ENCODE measurements around the gene KRTAP10-7. TPM values are rescaled to one million over a fixed set of nuclear protein-coding genes. Genes with fewer than 3 reads are reported as not detected.
"Not testable (repeated sequence)": the region's sequence is repeated elsewhere in the genome, so short reads cannot be mapped to it uniquely, and the experiment has no call there.

Gene KRTAP10-7
- total RNA-seq, 1 experiment from 2014 or later = not detected

DNA sequence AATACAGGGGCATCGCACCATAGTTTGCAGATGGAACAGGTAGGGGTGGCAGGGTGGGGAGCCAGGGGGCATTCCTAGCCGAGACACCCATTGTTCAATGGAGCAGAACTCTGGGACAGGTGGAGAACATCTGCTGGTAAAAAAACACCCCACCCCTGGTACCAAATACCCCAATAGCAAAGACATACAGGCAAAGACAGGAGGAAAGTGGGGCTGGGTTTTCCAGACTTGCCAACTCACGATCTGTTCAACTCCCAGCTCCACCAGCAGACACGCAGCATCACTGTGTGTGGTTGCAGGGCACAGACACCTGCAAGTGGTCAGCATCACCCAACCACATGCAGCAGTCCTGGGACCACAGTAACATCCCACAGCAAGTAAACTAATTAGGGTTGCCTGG, 11.2 kb downstream of the KRTAP10-7 start:
- DNase-seq (ENCODE audit: low read depth) = no peak

DNA sequence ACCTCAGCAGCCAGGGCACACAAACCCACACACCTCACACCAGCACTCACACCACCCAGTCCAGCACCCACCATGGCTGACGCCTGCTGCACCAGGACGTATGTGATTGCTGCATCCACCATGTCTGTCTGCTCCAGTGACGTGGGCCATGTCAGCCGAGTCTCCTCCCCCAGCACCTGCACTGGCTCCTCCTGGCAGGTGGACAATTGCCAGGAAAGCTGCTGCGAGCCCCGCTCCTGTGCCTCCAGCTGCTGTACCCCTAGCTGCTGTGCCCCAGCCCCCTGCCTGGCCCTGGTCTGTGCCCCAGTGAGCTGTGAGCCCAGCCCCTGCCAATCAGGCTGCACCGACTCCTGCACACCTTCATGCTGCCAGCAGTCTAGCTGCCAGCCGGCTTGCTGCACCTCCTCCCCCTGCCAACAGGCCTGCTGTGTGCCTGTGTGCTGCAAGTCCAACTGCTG, 11.7 kb downstream of the KRTAP10-7 start, which contains the start of gene KRTAP10-8:
TSS of gene KRTAP10-8 (plus strand) at position 51 of the 458 bp plus-strand sequence. CDS start at position 73, 22 bp downstream.
- DNase-seq (ENCODE audit: low read depth) = no peak

DNA sequence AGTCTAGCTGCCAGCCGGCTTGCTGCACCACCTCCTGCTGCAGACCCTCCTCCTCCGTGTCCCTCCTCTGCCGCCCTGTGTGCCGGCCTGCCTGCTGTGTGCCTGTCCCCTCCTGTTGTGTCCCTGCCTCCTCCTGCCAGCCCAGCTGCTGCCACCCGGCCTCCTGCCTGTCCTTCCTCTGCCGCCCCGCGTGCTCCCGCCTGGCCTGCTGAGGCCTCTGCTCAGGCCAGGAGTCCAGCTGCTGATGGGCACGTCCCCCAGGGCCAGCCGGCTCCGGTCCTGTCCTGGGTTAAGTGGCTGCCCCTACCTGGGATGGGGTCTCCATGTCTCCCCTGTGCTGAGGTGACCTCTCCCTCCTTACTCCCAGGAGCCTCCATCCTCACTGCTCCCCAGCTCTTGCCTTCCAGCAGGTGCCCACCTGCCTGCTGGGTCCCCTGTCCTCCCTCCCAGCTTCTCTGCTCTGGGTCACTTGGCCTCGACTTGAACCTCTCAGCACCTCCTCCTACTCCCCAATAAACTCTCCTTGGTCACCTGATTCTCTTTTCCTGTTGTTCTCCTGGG, 12.4 kb downstream of the KRTAP10-7 start:
- no peak for DNase-seq (ENCODE audit: low read depth)

DNA sequence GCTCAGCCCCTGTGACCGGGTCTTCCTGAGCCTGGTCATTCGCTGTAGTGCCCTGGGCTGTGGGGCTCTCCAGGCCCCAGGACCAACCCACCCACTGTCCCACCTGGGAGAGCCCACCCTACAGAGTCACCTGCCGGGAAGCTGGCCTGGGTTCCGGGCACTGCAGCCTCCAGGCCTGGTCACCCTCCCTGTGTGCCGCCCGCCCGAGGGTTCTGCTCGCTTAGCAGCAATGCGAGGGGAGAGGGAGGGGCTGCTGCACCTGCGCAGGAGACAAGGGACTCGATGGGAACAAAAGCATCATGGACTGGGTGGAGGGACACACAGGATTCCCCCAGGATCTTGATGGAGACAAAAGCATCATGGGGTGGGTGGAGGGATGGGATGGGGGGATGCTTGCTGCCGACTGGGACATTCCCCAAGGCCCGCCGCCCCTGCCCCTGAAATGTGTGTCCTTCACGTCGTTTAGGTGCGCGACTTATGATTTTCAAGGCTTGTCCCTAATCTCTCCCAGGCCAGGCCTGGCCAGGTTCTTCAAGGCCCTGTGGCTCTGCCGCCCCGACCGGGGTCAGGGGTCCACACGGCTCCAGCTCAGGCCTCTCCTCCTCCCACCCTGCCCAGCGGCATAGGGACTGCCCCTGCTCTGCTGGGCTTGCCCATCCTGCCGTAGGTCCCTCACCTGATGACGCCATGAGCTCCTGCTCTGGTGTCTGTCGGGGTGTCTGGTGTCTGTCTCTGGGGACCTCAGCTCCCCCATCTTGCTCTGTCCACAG, 13.2 kb downstream of the KRTAP10-7 start:
- DNase-seq (ENCODE audit: low read depth) = no peak

DNA sequence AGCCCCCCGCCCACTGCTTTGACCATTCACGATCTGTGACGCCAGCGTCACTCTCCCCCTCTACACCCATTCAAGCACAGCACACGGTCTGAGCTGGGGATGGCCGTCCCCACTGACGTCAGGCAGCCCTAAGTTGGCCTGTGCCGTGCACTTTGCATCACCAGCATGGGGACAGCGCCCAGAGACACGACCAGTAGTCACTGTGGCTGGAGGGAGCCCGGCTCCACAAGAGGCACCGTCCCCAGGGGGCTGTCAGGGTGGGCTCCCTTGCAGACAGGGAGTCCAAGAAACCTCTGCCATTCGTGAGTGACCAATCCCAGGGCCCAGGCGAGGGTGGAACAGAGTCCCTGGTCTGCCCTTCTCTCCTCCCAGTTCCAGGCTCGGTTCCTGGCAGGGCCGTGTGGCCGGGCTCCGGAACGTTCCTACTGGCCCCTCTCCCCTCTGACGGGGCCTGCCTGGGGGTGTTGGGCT, 13.8 kb downstream of the KRTAP10-7 start:
- no peak for DNase-seq (ENCODE audit: low read depth)

DNA sequence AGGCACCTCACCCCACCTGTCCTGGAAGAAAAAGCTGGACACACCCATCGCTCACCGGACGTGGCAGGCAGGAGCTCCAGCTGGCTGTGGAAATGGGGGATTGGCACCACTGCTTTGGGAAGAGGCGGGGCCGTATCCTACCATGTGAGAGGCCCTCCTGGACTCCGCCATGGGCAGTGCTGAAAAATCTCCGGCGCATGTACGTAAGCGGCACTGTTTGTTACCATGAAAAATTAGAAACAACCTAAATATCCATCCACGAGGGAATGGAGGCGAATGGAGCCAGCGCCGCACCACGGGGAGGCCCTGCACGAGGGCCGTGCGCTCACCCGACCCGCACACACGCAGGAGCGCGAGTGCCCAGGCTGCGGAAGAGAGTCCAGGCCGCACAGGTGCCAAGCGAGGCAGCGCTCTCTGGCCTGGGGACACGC, 14.6 kb downstream of the KRTAP10-7 start:
- DNase-seq (ENCODE audit: low read depth) = no peak

DNA sequence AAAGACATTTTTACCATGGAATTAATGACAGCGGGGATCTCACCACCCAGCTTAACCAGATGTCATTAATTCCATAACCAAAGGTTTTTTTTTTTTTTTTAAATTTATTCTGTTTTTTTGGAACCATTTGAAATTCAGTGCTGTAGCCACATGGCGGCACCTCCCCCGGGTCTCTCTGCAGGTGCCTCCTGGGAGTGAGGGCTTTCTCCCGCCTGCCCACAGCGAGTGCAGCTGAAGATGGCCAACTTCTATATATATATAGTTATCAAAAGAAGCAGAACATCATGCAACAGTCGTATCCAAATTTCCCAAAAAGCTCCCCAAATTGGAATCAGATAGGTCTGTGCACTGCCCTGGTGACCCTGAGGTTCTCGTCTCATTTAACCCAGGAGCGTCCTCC, 15.1 kb downstream of the KRTAP10-7 start:
- DNase-seq (ENCODE audit: low read depth) = no peak

DNA sequence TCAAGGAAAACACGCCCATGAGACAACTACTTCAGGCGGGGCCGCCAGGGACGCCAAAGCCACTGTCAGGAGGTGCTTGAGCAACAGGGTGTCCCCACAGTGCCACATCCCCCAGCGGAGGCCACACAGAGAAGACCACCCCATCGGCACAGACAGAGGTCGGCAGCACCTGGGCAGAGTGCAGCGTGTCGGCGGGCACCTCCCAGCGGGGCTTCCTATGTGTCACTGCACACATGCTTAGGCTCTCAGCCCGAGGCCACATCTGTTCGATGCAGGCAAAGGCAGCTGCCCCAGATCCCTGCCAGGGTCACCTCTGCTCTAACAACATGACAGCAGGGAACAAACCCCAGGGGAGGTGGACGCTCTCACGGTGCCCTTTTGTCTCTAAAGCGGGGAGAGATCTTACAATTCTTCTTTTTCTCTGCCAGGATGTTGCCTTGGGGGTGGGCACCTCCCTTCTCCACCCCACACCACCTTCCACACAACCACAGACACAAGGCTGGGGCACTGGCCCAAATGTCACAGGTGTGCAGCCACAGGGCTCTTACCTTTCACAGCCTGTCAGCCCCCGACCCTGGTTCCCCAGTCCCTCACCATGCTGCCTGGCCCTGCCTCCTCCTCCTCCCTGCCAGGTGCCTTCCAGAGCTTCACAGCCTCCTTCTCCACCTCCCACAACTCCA, 15.7 kb downstream of the KRTAP10-7 start:
- DNase-seq (ENCODE audit: low read depth) = no peak

DNA sequence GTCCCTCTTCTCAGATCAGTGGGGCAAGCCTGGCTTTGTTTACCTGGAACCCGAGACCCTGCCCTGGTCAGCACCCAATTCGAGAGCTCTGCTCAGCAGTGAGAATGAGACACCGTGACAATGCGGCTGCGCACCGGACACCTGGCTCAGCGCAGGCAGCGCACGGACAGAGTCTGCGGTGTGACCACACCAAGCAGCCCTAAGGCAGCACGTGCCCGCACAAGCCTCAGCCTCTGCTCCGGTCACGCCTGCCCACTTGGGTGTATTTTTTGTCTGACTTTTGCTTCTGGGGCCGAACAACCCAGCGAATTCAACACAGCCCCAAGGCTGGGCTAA, 16.2 kb downstream of the KRTAP10-7 start:
- no peak for DNase-seq (ENCODE audit: low read depth)

DNA sequence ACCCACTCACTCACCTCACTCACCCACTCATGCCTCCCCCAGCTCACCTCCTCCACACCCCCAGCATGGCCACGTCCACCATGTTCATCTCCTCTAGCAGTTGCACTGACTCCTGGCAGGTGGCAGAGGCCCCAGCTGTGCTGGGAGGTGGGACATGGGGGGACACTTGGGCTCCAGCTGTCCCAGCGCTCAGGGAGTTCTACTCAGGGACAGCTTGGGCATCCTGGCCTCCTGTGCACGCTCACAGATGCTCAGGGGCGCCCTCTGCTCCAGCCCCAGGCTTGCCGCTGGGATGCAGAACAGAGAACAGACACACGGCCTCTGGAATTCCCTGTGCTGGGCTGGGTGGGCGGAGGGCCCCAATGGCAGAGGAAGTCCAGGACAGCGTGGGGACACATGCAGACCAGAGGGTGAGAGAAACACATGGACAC, 16.7 kb downstream of the KRTAP10-7 start:
- DNase-seq (ENCODE audit: low read depth) = no peak

DNA sequence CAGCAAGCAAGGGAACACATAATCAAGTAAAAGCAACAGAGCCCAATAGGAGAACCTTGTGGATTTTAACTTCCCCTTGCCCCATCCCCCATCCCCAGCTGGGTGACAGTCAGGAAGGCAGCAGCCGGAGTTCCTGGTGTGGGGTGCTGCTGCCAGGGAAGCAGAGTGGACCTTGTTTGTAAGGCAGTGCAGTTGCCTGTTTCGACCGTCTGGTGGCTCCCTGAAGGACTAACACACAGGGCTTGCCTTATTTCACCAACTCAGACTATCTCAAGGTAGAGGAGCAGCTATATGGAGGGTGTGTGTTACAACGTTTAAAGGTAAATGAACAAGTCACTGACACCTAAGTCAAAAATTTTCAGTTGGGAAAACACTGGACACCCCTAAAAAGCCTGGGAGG, 18.1 kb downstream of the KRTAP10-7 start:
- no peak for DNase-seq (ENCODE audit: low read depth)

DNA sequence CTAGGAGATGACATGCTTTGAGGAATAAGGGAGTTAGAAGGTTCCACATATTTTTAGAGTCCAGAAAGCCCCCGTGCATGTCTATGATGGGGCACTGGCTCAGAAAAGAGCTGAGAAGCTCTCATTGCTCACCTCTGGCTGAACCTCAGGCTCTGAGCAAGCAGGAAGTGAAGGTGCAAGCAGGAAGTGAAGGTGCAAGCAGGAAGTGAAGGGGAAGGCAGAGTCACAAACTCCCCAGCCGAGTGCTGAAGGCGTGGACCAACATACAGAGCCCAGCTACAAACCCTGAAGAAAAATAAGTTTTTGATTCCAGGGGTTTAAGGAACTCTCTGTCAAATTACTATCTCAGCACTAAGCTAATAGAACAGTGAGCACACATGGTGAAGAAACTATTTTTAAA, 18.5 kb downstream of the KRTAP10-7 start:
- DNase-seq (ENCODE audit: low read depth) = no peak

DNA sequence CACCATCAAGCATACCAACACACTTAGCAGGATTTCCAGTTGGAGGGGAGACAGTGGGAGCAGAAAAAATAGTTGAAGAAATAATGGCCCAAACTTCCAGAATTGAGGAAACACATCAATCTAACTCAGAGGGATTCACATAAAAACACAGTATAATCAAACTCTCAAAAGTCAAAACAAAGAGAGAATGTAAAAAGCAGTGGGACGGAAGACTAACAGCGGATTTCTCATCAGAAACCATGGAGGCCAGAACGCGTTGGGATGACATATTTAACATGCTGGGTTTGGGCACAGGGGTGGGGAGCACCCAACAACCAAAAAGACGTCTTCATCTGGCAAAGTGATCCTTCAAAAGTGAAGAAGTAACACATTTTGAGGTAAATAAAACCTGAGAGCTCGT, 19.5 kb downstream of the KRTAP10-7 start:
- DNase-seq (ENCODE audit: low read depth) = no peak

DNA sequence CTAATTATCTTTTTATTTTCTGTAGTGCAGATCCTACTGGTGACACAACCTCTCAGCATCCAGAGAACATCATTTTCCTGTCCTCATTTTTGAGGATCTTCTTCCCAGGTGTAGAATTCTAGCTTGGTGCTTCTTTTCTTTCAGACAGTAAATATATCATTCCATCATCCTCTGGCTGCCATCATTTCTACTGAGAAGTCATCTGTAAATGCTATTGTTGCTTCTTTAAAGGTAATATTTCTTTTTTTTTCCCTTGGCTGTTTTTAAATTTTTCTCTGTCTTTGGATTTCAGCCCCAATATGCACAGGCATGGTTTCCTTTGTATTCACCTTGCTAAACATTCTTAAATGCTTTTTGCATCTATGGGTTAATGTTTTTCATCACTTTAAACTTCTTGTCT, 23.2 kb downstream of the KRTAP10-7 start:
- DNase-seq (ENCODE audit: low read depth) = no peak

DNA sequence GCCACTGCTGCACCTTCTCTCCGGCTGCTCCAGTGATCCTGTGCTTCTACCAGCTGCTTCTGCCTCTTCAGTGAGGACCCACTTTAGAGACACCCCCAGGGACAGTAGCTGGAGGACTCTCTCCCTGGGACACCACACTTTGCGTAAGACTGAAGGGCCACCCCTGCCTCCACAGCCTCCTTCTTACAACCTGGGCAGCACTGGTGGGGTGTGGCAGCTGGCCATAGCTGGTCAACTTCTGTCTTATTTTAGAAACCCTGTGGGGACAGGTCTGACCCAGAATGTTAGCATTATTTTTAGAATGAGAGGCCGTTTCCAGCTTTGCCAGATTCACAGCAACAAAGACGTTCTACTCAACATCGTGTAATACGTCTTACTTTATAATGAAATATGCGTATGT, 25.4 kb downstream of the KRTAP10-7 start:
- no peak for DNase-seq (ENCODE audit: low read depth)

DNA sequence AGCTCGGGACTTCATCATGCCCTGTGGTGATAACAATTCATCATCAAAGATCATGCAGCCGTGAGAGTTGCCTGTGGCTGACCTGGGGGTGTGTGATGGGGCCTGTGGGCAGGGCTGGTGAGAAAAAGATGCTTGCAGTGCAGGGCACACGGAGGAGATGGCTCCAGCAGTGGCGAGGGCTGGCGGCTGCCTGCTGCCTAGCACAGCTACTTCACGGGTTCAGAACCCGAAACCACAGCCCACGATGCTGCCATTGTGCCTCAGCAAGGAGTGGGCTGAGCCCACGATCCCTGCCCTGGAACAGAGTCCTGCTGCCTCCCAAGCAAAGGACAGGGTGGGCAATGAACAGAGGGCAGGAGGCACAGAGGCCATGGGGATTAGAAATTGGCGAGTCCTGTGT, 25.9 kb downstream of the KRTAP10-7 start:
- DNase-seq (ENCODE audit: low read depth) = no peak

DNA sequence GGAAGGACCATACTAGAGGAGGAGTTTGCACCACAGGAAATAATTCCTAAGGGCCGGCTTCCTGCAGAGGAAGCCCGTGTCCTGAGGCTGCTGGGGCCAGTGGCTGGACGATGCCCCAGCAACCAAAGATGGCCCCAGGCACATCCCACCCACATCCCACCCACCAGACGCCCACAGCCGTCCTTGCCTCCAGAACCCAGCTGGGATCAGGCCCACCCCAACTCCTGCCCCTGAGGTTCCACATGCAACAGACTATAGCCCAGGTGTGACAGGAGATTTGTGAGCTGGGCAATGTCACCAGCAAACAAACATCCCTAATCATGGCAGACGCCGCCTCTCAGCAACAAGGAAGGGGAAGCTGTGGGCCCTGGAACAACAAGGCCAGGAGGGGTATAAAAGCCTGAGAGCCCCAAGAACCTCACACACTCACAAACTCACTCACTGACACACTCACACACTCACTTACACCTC, 26.3 kb downstream of the KRTAP10-7 start, which contains the start of gene KRTAP10-9:
TSS of gene KRTAP10-9 (plus strand) at position 421 of the 471 bp plus-strand sequence. CDS start 79 bp downstream, outside the sequence.
- no peak for DNase-seq (ENCODE audit: low read depth)

DNA sequence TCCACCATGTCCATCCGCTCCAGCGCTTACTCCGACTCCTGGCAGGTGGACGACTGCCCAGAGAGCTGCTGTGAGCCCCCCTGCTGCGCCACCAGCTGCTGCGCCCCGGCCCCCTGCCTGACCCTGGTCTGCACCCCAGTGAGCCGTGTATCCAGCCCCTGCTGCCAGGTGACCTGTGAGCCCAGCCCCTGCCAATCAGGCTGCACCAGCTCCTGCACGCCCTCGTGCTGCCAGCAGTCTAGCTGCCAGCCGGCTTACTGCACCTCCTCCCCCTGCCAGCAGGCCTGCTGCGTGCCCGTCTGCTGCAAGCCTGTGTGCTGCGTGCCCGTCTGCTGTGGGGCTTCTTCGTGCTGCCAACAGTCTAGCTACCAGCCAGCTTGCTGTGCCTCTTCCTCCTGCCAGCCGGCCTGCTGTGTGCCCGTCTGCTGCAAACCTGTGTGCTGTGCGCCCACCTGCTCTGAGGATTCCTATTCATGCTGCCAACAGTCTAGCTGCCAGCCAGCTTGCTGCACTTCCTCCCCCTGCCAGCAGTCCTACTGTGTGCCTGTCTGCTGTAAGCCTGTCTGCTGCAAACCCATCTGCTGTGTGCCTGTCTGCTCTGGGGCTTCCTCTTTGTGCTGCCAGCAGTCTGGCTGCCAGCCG, 26.9 kb downstream of the KRTAP10-7 start:
- not testable (repeated sequence) for DNase-seq (ENCODE audit: low read depth)

DNA sequence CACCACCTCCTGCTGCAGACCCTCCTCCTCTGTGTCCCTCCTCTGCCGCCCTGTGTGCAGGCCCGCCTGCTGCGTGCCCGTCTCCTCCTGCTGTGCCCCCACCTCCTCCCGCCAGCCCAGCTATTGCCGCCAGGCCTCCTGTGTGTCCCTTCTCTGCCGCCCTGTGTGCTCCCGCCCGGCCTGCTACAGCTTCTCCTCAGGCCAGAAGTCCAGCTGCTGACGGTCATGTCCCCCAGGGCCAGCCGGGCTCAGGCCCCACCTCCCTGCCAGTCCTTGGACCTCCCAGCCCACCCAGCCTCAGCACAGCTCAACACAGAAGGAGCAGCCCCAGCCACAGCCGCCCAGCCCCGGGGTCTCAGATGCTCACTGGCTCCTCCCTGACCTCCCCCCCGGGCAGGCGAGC, 27.4 kb downstream of the KRTAP10-7 start:
- not testable (repeated sequence) for DNase-seq (ENCODE audit: low read depth)

DNA sequence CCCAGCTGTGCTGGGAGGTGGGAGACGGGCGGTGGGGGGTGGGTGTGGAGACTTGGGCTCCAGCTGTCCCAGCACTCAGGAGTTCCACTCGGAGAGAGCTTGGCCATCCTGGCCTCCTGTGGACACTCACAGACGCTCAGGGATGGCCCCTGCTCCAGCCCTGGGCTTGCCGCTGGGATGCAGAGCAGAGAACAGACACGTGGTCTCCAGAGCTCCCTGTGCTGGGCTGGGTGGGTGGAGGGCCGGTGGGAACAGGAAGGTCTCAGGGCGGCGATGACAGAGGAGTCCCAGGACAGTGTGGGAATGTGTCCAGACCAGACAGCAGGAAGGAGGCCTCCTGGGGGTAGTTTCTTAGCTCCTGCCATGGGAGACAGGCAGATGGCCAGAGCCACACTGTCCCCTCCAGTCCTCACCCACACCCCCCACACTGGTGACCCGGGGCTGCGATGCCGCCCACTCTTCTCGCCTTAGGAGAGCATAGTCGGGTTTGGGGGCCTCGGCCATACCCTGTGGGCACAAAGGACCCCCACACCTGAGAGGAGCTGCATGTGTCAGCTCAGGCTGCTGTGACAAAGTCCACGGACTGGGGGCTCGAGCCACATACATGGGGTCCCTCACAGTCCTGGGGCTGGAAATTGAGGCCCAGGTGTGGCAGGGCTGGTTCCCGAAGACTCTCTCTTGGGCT, 28.5 kb downstream of the KRTAP10-7 start:
- no peak for DNase-seq (ENCODE audit: low read depth)

DNA sequence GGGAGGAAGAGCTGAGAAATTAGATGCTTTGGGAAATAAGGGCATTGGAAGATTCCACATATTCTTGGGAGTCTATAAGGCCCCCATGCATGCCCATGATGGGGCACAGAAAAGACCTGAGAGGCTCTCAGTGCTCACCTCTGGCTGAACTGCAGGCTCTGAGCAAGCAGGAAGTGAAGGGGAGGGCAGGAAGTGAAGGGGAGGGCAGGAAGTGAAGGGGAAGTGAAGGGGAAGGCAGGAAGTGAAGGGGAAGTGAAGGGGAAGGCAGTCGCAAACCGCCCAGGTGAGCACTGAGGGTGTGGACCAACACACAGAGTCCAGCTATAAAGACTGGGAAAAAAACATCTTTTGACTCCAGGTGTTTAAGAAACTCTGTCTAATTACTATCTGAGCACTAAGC, 30.0 kb downstream of the KRTAP10-7 start:
- DNase-seq (ENCODE audit: low read depth) = no peak

Data from RPMI7951 (cell line).